GM18519 (cell line): ENCODE data around the gene ALAS1.
A peak's percentile ranks its signal among the peaks of the same experiment; 100 is the strongest.

Experiments
- ATAC-seq: cut with Tn5 transposase; IDR thresholded peaks from one replicate; pipeline ENCODE4 v1.9.1; 2021; ENCODE audit warnings: mild to moderate bottlenecking, moderate library complexity; ENCODE audit not compliant: unreplicated experiment, low FRiP score

ALAS1 gene

DNA sequence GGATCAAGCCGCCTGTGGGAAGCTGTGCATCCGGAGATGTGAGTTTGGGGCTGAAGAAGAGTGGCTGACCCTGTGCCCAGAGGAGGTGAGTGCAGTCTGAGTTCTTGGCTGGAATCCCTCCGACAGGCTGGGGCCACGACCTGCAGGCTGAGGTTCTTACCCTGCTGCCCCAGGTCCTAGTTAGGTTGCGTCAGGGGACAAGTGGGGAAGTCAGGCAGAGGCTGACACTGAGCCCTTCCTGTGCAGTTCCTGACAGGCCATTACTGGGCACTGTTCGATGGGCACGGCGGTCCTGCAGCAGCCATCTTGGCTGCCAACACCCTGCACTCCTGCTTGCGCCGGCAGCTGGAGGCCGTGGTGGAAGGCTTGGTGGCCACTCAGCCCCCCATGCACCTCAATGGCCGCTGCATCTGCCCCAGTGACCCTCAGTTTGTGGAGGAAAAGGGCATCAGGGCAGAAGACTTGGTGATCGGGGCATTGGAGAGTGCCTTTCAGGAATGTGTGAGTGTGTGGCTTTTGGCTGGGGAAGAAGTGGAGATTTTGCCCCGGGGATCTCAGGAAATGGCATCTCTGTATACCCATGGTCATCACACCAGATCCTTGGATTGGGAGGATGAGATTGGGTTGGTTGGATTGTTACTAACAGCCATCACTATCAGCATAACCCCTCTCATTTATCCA is 48.9 kb downstream of the ALAS1 start:
- ATAC-seq, result no peak

DNA sequence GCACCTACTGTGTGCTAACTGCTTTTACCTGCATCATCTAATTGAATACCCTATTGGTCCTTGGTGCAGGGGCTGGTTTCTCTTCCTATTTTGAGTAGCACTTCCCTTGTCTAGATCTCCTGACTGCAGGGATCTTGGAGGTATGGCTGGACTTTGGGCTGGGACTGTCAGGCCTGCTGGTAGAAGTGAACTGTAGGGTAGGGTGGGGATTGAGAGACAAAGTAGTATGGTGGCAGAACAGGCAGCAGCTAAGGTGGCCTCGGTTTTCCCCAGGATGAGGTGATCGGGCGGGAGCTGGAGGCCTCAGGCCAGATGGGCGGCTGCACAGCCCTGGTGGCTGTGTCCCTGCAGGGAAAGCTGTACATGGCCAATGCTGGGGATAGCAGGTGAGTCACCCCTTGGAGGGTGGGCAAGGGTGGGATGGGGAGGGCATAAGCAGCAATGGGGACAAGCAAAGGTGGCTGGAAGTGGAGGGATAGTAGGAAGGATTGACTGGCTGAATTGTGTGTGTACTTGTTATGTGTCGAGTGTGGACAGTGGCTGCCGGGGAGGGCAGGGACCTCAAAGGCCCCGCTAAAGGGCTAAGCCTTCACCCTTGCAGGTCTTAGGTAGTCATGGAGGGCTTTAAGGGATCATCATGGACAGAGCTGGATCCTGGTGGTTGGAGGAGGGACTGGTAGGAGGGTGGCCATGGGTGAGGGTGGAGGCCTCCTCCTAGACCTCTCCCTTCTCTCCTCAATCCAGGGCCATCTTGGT is 49.6 kb downstream of the ALAS1 start:
- ATAC-seq, result no peak

DNA sequence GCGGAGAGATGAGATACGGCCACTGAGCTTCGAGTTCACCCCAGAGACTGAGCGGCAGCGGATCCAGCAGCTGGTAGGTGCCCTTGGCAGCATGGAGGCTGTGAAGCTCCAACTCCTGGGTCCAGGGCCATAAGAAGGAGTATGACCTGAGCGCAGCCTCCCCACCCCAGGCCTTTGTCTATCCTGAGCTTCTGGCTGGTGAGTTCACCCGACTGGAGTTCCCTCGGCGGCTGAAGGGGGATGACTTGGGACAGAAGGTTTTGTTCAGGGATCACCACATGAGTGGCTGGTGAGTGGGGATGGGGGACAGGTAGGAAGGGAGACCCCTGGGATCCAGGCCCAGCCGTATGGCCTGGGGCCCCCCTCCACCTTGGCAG is 50.2 kb downstream of the ALAS1 start:
- ATAC-seq, result no peak

DNA sequence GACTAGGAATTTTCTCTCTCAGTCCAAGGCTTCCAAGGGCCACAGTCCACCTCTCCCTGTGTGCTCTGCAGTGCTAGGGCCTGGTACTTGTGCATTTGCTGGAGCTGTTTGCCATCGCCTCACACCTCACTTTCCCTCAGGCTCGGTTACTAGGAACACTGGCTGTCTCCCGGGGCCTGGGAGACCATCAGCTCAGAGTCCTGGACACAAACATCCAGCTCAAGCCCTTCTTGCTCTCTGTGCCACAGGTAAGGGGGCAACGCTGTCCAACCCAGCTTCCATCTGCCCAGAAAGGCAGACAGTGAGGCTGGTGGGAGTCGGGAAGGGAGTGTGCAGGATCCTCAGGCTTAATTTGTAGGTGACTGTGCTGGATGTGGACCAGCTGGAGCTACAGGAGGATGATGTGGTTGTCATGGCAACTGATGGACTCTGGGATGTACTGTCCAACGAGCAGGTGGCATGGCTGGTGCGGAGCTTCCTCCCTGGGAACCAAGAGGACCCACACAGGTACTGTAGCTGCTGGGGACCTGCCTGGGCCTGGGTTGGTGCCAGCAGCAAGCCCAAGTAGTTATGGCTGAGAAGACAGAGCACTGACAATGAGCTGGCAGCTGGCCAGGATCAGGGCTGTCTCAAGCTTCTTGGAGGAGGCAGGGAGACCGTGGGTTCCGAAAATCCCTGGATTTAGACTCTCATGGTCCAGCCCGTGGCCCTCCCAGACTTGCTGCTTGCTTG is 51.0 kb downstream of the ALAS1 start:
- ATAC-seq, result no peak

DNA sequence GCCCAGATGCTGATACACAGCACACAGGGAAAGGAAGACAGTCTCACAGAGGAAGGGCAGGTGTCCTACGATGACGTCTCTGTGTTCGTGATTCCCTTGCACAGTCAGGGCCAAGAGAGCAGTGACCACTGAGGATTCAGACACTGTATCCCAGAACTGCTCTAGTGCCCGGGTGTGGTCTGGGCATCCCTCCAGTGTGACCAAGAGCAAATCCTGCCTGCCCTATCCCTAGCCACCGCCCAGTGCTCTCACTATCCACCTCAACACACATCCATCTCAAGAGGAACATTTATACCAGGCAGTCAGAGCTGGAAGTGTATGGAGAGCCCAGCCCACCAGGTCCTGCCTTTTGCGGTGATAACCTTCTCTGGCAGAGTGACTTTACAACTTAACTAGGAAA is 51.7 kb downstream of the ALAS1 start:
- ATAC-seq, result no peak

DNA sequence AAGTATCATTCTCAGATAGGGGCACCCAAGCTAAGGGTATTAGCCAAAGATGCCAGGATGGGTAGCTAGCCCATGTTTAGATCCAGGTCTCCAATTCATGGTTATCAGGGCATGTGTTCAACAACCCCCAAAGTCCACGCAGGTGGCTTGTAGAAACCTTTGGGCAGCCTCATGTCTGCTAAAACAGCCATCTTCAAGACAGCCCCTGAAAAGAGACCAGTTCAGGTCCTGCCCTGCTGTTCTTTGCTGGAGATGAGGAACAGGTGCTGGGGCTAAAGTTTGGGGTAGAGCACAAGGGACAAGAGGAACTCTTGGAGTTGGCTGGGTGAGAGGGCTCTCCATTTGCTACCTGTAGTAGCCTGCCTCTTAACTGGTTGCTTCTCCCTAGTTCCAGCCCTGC is 52.2 kb downstream of the ALAS1 start:
- ATAC-seq, result no peak

DNA sequence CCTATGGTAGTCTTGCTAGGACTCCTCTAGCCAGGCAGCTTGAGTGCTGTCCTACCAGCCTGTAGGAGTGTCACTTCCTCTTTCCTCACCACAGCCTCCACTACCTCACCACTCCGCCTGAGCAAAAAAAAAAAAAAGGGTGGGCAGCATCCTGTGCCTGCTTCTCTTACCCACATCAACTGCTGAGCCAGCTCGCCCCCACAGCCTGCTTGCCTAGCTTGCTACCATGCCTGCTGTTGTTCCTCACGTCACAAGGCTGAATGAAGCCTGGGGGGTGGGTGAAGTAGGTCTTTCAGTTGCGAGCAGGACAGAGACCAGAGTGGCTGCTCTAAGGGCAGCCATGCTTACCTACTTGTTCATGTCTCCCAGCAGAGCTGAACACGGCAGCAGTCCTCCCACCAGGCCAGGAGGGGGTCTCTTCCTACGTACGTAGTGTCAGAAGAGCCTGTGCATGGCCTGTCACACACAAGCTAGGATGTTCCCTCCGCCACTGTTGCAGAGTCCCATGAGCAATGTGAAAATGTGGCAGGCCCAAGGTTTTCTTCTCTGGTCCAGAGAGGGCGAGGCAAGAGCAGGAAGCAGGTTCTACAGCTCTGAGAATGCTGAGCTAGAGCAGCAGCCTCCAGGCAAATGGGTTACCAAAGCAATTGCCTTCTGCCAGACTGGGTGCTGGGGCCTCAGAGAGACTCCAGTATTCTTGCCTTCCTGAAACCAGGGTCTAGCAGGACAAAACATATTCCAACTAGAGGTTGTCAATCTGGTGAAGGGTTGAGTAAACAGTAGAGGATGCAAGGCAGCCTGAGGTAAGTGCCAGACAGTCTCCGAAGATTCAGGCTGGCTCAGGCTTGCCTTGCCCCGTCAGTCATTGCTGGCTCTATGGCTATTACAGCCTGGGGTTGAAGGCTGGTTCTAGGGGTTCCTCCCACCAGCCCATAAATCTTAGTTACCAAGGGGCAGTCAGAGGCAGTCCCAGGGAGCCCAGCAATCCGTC is 55.6 kb downstream of the ALAS1 start:
- ATAC-seq, result peak; percentile 58

DNA sequence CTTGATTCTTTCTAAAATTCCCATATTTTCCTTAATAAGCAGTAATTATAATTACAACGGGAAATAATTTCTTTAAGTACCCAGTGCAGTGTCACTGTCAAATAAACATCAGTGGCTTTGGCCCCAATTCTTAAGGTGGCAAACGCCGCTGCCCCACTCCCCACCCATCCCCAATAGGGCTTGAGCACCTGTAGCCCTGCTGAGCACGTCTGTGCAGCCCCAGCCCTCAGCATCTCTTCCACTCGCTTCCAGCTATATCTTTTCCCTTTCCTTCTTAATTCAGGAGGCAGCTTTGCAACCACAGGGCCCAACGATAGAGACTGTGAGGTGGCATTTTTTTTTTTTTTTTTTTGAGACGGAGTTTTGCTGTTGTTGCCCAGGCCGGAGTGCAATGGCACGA is 56.6 kb downstream of the ALAS1 start:
- ATAC-seq, result no peak

DNA sequence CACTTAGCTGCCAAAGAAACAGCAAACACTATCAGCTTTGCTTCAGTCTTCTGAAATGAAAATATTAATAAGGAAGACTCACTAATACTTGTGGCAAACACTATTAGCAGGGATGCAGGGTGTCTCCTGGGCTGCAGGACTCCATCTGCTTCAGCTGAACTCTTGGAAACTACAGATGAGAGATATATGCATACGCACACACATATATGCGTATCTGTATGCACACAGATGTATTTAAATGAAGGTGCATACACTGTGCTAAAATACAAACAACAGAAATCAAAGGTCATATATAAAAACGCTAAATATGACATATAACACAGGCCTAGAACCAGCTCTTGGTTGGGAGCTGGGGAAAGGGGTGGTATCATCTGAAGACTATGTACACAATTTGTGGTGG is 58.2 kb downstream of the ALAS1 start:
- ATAC-seq, result no peak

DNA sequence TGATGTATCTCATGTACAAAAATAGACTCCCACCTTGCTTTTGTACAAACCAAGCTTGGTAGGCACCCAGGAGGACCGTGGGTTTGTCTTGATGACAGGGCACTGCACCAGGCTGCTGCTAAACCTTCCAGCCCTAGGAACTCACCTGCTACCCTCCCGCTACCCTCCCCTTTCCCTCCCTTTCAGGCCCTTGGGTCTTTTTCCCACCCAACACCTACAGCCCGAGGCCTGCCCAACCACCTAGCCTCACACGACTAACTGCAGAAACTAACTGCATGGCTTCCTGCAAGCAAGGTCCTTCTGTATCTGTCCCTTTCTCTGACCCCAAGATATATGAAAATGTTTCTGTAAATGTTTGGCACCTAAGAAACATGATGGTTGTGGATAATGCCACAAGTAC is 58.7 kb downstream of the ALAS1 start:
- ATAC-seq, result no peak

DNA sequence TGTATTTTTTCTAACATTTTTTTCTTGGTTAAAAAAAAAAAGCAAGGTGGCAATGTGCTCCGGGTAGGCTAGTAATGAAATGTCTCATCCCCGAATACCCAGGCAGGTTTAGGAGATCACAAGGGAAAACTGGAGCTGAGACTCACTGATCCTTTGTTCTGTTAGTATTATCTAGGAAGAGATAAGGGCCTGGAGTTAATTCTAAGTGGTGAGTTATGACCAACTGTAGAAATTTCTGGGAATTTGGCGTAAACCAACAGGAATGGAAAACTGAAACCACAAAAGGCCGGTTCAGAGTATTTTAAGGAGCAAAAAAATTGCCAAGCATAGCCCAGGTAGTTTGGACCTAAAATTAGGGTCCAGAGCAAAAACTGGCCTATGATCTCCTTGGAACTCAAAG is 60.0 kb downstream of the ALAS1 start:
- no peak for ATAC-seq

DNA sequence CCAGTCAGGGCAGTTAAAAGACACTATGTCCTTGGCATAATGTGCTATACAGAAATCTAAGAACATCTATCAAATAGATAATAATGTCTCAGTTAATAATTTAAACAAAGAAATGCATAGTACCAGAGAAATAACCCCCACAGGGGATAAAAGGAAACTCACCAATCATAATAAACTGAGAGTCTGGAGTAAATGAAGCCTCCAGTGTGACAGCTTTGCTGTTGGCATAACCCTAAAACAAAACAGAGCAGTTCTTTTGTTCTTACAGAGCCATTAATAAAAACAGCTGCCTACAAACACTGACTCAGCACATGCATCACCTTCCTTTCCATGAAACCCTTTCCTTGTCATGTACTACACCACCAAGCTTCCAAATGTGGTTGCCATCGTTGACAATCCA is 61.1 kb downstream of the ALAS1 start:
- no peak for ATAC-seq

DNA sequence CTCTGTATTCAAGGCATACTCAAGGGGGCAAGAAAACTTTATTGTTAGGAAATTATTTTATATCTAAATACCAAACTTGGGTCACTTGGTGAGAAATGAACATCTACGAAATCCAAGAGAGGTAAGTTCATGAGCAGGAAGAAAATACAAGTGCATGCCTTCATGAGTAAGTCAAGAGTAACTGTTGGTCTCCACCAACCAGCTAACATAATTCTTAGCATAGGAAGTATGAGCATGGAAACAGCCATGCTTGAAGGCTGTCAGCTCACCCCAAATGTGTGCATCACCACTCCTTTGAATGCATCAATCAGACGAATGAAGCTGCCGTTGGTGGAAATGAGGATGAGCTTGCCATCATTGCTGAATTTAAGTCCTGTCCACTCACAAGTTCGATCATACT is 61.5 kb downstream of the ALAS1 start:
- ATAC-seq, result no peak

DNA sequence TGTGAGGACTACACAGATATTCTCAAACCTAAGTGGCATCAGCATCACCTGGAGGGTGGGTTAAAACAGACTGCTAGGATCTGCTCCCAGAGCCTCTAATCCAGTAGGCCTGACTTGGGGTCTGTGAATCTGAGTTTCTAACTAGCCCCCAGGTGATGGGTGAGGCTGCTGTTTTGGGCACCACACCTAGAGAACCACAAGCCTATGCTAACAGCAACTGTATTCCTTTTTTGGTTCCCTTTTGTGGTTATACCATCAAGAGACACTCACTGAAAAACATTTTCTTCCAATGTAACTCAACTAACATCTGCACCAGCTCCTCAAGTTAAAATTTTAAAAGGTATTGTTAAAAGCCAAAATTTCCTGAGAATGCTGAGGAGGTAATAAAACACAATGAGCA is 64.5 kb downstream of the ALAS1 start:
- no peak for ATAC-seq
